Epithelial cell of proximal tubule (primary cell): ENCODE data around the gene RTL10. TPM values are rescaled to one million over a fixed set of nuclear protein-coding genes. Genes with fewer than 3 reads are reported as not detected.
"Not testable (repeated sequence)": the region's sequence is repeated elsewhere in the genome, so short reads cannot be mapped to it uniquely, and the experiment has no call there.

Experiments used
- DNase-seq: peaks from one replicate; pipeline ENCODE4 v3.0.0-alpha.2; 2011; ENCODE audit warnings: low read depth
- H3K4me3 ChIP-seq: 2 replicates; pipeline ENCODE4 v1.5.1; 2011; ENCODE audit warnings: low read depth, mild to moderate bottlenecking, low read length
- CTCF ChIP-seq: conservative IDR thresholded peaks from 2 replicates; pipeline ENCODE4 v1.5.1; 2012; ENCODE audit warnings: low read depth, mild to moderate bottlenecking, low read length
- total RNA-seq: library from RNA; depleted of rRNA; stranded (reverse); fragments of >200 nt; gene quantifications from 2 replicates; pipeline ENCODE4 v1.2.3, GENCODE V29; 2015

The RTL10 gene
- total RNA-seq, 1 donor from 2014 or later, result 15.9 TPM

DNA sequence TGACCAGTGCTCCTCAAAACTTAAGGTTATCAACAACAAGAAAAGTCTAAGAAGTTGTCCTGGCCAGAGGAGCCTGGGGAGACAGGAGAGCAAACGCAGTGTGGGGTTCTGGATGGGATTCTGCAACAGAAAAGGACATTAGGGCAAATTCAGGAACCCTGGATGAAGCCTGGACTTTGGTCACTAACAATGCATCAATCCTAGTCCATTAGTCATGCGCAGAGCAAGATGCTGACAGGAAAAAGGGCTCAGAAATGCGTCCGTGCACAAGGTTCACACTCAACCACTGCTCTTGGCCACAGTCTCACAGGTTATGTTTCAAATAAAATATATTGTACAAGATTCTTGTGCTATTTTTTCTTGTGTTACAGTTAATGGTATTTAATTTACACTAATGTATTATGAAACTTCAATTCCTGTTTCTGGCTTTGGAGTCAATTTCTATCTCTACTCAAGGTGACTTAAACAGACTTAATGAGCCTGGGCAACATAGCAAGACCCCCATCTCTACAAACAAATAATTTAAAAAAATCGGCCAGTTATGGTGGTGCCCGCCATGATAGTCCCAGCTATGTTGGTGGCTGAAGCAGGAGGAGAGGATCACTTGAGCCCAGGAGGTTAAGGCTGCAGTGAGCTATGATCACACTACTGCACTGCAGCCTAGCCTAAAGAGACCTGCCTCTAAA is 13.6 kb downstream of the RTL10 start:
- no peak overlapping the region for H3K4me3 ChIP-seq
- DNase-seq, result no peak
- no peak for TF ChIP-seq CTCF

DNA sequence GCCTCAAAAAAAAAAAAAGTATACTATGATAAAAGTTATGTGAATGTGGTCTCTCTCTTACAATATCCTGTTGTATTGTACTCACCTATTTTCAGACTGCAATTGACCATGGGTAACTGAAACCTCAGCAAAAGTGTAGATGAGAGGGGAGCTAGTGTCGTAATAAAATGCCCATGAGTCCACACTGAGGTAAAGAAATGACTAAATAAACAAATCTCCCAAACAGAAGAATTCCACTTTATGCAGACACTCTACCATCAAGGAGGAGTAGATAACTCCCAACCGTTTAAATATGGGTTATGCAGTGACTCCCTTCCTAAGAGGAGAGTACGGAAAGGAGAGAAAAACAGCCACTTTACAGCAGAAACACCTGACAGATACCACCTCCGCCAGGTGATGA is 14.6 kb downstream of the RTL10 start:
- DNase-seq, result no peak
- no peak for TF ChIP-seq CTCF
- H3K4me3 ChIP-seq, result no peak overlapping the region

DNA sequence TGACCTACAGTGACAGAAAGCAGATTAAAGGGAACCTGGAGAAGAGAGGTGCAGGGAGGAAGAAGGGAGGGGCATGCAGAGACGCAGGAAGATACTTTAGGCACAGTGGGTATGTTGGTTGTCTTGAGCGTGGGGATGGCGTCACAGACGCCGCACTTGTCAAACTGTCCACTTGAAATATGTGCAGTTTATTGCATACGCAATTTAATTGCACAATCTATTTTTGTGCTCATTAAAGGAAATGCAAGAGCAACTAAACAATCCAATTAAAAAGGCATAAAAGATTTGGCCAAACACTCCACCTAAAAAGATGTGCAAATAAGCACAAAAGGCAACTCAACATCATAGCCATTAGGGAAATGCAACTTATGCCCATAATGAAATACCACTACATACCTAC is 16.8 kb downstream of the RTL10 start:
- no peak for DNase-seq
- no peak for TF ChIP-seq CTCF

GRCh38 chr22:19836512-19836911 is 18.2 kb downstream of the RTL10 start:
- no peak for DNase-seq
- no peak overlapping the region for H3K4me3 ChIP-seq
- no peak for TF ChIP-seq CTCF

More for the DNA sequence above, 16.8 kb downstream of the RTL10 start:
- no peak overlapping the region for H3K4me3 ChIP-seq

DNA sequence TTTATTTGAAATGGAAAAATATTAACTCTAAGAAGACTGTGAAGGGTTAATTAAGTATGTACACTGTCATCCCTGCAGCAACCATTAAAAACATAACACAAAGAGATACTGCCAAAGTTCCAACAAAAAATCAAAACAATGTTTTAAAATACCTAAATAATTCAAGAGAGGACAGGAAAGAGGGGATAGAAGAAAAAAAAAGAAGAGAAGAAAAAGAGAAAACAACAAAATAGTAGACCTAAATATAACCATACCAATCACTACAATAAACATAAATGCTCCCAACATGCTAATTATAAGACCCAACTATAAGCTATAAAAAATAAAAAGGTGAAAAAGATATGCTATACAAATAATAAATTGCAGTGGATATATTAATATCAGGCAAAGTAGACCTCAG is 20.1 kb downstream of the RTL10 start:
- DNase-seq, result no peak
- no peak for TF ChIP-seq CTCF
- H3K4me3 ChIP-seq, result no peak overlapping the region

- DNase-seq, result not testable (repeated sequence)
Measured at GRCh38 chr22:19833327-19833726, 21.3 kb downstream of the RTL10 start.

GRCh38 chr22:19832476-19833108 is 22.1 kb downstream of the RTL10 start:
- TF ChIP-seq CTCF, result no peak
- no peak for DNase-seq
- H3K4me3 ChIP-seq, result no peak overlapping the region

More at GRCh38 chr22:19833327-19833726, 21.3 kb downstream of the RTL10 start:
- H3K4me3 ChIP-seq, result not testable (repeated sequence)

DNA sequence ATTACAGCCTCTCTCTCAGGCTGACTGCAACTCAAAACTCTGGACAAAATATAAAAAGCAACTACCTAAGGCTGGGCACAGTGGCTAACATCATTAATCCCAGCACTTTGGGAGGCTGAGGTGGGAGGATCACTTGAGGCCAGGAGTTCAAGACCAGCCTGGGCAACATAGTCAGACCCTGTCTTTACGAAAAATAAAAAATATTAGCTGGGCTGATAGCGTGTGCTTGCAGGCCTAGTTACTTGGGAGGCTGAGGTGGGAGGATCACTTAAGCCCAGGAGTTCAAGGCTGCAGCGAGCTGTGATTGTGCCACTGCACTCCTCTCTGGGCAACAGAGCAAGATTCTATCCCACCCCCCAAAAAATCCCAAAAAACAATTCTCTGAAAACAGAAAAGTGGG is 22.7 kb downstream of the RTL10 start:
- DNase-seq, H3K4me3 ChIP-seq: not testable (repeated sequence)
